ENCODE data around the gene AHCY.
"Not testable (repeated sequence)": the region's sequence is repeated elsewhere in the genome, so short reads cannot be mapped to it uniquely, and the experiment has no call there.

The AHCY gene

GRCh38 chr20:34302723-34303533 lies at the start of gene AHCY:
Gene AHCY (minus strand): TSS chr20:34303355. CDS start chr20:34303270, 85 bp downstream.
- DNase-seq, result peak; percentile 85

GRCh38 chr20:34350095-34350494 lies 46.9 kb upstream of the AHCY start:
- DNase-seq, result no peak

- no peak for DNase-seq
These were observed 44.4 kb upstream of the AHCY start for GRCh38 chr20:34347571-34347970.

DNA sequence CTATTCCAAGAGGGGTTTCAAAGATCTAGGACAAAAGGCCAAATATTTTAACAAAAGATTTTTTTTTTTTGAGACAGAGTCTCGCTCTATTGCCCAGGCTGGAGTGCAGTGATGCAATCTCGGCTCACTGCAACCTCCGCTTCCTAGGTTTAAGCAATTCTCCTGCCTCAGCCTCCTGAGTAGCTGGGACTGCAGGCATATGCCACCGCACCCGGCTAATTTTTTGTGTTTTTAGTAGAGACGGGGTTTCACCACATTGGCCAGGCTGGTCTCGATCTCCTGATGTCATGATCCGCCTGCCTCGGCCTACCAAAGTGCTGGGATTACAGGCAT lies 43.3 kb upstream of the AHCY start:
- DNase-seq, result not testable (repeated sequence)

DNA sequence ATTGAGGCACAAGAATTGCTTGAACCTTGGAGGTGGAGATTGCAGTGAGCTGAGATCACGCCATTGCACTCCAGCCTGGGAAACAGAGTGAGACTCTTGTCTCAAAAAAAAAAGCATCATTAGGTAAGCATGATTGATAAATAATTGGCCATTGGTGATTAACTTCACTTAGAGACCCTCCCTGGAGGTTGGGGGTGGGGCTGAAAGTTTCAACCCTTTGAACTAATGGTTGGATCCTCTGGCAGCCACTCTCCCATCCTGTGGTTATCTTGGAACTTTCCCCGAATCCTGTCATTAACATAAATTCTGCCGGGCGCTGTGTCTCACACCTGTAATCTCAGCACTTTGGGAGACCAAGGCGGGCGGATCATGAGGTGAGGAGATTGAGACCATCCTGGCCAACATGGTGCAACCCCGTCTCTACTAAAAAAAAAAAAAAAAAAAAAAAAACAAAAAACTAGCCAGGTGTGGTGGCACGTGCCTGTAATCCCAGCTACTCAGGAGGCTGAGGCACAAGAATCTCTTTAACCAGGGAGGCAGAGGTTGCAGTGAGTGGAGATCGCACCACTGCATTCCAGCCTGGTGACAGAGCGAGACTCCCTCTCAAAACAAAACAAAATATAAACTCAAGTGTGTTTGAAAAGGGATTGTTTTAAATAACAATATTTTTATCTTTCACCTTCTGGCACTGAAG lies 42.8 kb upstream of the AHCY start:
- DNase-seq, result not testable (repeated sequence)

DNA sequence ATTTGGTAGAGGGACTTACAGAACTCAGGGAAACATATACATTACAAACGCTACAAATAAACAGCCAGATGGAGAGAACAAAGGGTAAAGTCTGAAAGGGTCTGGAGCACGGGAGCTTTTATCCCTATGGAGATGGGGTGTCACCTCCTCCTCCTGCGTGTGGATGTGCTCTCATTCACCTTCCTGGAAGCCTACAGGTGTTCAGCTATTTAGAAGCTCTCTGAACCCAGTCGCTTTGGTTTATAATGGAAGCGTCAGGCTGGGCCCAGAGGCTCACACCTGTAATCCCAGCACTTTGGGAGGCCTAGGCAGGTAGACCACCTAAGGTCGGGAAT lies 42.2 kb upstream of the AHCY start:
- no peak for DNase-seq

- DNase-seq, result no peak
These were observed 41.1 kb upstream of the AHCY start for GRCh38 chr20:34344238-34344637.

DNA sequence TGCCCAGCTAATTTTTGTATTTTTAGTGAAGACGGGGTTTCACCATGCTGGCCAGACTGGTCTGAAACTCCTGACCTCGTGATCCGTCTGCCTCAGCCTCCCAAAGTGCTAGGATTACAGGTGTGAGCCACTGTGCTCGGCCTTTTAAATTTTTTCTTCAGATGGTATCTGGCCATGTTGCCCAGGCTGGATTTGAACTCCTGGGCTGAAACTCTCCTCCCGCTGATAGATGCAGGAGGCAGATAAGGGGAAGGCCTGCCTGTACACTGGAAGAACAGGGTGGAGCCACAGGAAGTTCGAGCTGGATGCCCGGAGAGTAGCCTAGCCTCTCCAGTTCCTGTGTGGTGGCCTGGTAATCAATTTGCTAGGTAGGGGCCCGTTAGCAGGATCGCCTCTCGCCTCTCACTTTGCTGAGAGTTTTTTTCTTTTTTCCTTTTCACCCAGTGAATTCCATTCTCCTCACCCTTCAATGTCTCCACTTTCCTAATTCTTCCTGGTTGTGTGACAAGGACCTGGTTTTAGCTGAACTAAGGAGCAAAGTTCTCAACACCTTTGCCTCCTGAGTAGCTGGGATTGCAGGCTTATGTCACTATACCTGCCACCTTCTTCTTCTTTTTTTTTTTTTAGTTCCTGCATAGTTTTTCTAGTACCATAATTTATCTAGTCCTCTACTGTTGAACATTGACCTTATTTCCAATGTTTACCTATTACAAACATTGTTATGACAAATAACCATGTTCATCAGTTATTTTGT lies 40.5 kb upstream of the AHCY start:
- no peak for DNase-seq

GRCh38 chr20:34341199-34341598 lies 38.0 kb upstream of the AHCY start:
- not testable (repeated sequence) for DNase-seq

GRCh38 chr20:34340726-34341125 lies 37.6 kb upstream of the AHCY start:
- DNase-seq, result not testable (repeated sequence)

- DNase-seq, result no peak
These were observed 35.0 kb upstream of the AHCY start for GRCh38 chr20:34337982-34338726.

DNA sequence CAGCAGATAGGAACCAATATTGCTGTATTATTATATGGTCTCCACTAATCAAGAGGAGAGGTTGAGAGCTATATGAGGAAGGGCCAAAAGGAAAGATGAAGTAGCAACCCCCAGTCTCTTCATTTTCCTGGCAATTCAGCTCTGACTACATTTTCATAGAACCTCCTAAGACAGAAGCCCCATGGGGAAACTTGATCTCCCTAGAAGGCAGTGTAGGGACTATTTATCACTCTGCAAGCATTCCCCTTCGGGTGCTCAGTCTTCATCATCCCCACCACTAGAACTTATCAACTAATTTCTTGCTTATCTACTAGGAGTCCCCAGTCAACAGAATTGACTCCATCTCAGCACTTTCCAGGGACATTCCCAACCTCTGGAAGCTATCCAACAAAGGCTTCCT lies 34.4 kb upstream of the AHCY start:
- DNase-seq, result no peak

DNA sequence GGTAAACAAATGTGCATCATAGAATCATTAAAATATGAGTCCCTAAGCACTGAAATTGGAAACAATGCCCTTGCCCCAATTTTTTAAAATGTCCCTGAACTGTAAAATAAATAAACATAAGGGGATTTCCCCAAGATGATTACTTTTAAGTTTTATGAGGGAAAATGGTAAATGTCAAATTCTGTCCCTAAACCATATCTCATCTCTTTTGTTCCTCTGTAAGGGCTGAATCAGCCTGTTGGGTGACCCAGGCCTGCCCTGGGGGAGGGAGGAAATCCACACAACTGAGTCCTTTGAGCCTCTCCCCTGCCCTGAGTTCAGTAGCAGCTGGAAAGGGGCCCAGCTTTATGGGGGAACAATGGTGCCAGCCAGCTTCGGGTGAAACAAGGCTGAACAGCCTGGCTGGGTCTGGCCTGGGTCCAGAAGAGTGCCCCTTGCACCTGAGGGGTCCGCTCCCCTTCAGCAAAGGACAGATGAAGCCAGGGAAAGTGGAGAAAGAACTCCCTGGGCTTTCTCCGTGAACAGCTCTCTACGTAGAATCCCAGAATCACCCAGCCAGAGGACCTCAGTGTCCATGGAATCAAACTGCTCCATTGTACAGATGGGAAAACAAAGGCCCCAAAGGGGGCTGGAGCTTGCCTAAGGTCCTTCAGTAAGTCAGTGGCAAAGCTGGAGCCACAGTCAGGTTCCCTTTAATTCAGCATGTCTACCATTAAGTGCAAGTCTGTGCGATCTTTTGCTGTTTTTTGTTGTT lies 31.7 kb upstream of the AHCY start:
- DNase-seq, result no peak

DNA sequence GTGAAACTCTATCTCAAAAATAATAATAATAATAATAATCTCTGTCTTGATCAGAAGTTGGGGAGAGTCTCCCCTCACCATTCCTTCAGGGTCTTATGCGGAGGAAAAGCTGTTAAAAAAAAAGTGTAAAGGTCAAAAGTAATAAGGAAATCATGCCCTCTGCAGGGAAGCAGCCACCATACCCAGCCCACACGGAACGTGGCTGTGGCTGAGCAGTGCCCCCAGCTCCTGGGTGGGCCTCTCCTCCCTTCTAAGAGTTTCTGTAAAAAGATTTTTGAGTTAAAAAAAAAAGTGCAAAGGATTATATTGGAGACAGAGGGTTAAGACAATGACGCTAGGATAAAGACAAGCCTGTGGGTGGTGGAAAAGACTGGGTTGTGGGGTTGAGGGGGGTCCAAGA lies 30.6 kb upstream of the AHCY start:
- no peak for DNase-seq

- DNase-seq, result no peak
These were observed 29.2 kb upstream of the AHCY start for GRCh38 chr20:34332262-34332920.

GRCh38 chr20:34331838-34332237 lies 28.7 kb upstream of the AHCY start:
- no peak for DNase-seq

- not testable (repeated sequence) for DNase-seq
These were observed 27.8 kb upstream of the AHCY start for GRCh38 chr20:34330861-34331544.

GRCh38 chr20:34328928-34329677 lies 25.9 kb upstream of the AHCY start:
- no peak for DNase-seq

DNA sequence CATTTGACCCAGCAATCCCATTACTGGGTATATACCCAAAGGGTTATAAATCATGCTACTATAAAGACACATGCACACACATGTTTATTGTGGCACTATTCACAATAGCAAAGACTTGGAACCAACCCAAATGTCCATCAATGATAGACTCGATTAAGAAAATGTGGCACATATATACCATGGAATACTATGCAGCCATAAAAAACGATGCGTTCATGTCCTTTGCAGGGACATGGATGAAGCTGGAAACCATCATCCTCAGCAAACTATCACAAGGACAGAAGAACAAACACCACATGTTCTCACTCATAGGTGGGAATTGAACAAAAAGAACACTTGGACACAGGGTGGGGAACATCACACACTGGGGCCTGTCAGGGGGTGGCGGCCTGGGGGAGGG lies 25.1 kb upstream of the AHCY start:
- DNase-seq, result not testable (repeated sequence)

DNA sequence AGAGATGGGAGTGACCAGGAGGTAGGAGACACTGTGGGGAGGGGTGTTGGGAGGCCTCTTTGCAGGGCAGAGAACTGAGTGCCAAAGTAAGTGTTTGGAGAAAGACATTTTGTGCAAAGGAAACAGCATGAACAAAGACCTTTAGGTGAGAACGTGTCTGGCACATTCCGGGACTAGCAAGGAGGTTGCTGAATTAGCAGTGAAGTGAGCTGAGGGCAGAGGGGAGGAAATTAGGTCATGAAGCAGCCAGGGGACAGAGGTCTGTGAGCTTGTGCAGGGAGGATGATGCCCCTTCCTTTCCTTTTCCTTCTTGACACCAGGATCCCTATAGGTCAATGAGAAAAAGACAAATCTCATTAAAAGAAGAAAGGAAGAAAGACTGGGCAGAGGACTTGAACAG lies 21.4 kb upstream of the AHCY start:
- DNase-seq, result no peak

Data from DMS 273 treated with DMSO at 0.1 percent for 48 hours (cell line).